MG63 (cell line): ENCODE results near the gene GRIK1. TPM values are rescaled to one million over a fixed set of nuclear protein-coding genes. Genes with fewer than 3 reads are reported as not detected.

Experiments
- DNase-seq: peaks from one replicate; pipeline ENCODE4 v3.0.0-alpha.2; 2020
- H3K27me3 ChIP-seq: fragments of 250-450 bp; sonication (Bioruptor Pico); 2 replicates; pipeline ENCODE4 v1.5.1; 2020; ENCODE audit warnings: mild to moderate bottlenecking, moderate library complexity
- H3K36me3 ChIP-seq: fragments of 250-450 bp; sonication (Bioruptor Pico); 2 replicates; pipeline ENCODE4 v1.5.1; 2020; ENCODE audit warnings: mild to moderate bottlenecking, moderate library complexity
- H3K4me3 ChIP-seq: fragments of 250-450 bp; sonication (Bioruptor Pico); 2 replicates; pipeline ENCODE4 v1.5.1; 2020; ENCODE audit warnings: mild to moderate bottlenecking, moderate library complexity
- H3K9me3 ChIP-seq: fragments of 250-450 bp; sonication (Bioruptor Pico); 2 replicates; pipeline ENCODE4 v1.5.1; 2020; ENCODE audit warnings: mild to moderate bottlenecking, moderate library complexity
- total RNA-seq: library from RNA; depleted of rRNA; stranded (reverse); fragments of >200 nt; shearing (Covaris generic); gene quantifications from 2 replicates; pipeline ENCODE4 v1.2.3, GENCODE V29; 2014; ENCODE audit warnings: low replicate concordance

Gene GRIK1
- total RNA-seq, 1 experiment from 2014 or later: not detected

GRCh38 chr21:29870814-29871213 is 69.0 kb downstream of the GRIK1 start:
- Histone ChIP-seq H3K4me3 (no peak overlapping the region), H3K9me3 (no peaks in the 10 kb centered on the region), H3K27me3 (no peaks in the 10 kb centered on the region), H3K36me3 (no peaks in the 10 kb centered on the region)
- no peak for DNase-seq

GRCh38 chr21:29867796-29868195 is 72.0 kb downstream of the GRIK1 start:
- H3K27me3 ChIP-seq: no peaks in the 10 kb centered on the region
- no peak overlapping the region for H3K4me3 ChIP-seq
- no peaks in the 10 kb centered on the region for H3K9me3 ChIP-seq
- no peak for DNase-seq
- no peaks in the 10 kb centered on the region for H3K36me3 ChIP-seq

GRCh38 chr21:29860346-29860745 is 79.5 kb downstream of the GRIK1 start:
- Histone ChIP-seq H3K9me3 (no peaks in the 10 kb centered on the region), H3K36me3 (no peaks in the 10 kb centered on the region), H3K4me3 (no peak overlapping the region), H3K27me3 (no peaks in the 10 kb centered on the region)
- DNase-seq: no peak

- no peak overlapping the region for H3K4me3 ChIP-seq
Measured at GRCh38 chr21:29857150-29857549, 82.6 kb downstream of the GRIK1 start.

GRCh38 chr21:29854795-29855194 is 85.0 kb downstream of the GRIK1 start:
- no peak for DNase-seq
- no peaks in the 10 kb centered on the region for H3K36me3 ChIP-seq
- no peaks in the 10 kb centered on the region for H3K9me3 ChIP-seq
- no peaks in the 10 kb centered on the region for H3K27me3 ChIP-seq
- no peak overlapping the region for H3K4me3 ChIP-seq

More at GRCh38 chr21:29857150-29857549, 82.6 kb downstream of the GRIK1 start:
- Histone ChIP-seq H3K9me3 (no peaks in the 10 kb centered on the region), H3K27me3 (no peaks in the 10 kb centered on the region), H3K36me3 (no peaks in the 10 kb centered on the region)
- DNase-seq: no peak

GRCh38 chr21:29851611-29852010 is 88.2 kb downstream of the GRIK1 start:
- DNase-seq: no peak
- Histone ChIP-seq H3K4me3 (no peak overlapping the region), H3K36me3 (no peaks in the 10 kb centered on the region), H3K9me3 (no peaks in the 10 kb centered on the region), H3K27me3 (no peaks in the 10 kb centered on the region)

- no peaks in the 10 kb centered on the region for H3K36me3 ChIP-seq
- H3K4me3 ChIP-seq: no peak overlapping the region
- DNase-seq: peak; percentile 25
- no peaks in the 10 kb centered on the region for H3K27me3 ChIP-seq
- H3K9me3 ChIP-seq: no peaks in the 10 kb centered on the region
Measured at GRCh38 chr21:29849735-29850176, 90.0 kb downstream of the GRIK1 start.

GRCh38 chr21:29843804-29844203 is 96.0 kb downstream of the GRIK1 start:
- no peak for DNase-seq
- H3K27me3 ChIP-seq: peaks cover 3% of the 10 kb centered on the region

GRCh38 chr21:29834617-29835016 is 105.2 kb downstream of the GRIK1 start:
- DNase-seq: no peak
- Histone ChIP-seq H3K27me3 (no peaks in the 10 kb centered on the region), H3K4me3 (no peak overlapping the region), H3K36me3 (no peaks in the 10 kb centered on the region), H3K9me3 (no peaks in the 10 kb centered on the region)

More at GRCh38 chr21:29843804-29844203, 96.0 kb downstream of the GRIK1 start:
- H3K36me3 ChIP-seq: no peaks in the 10 kb centered on the region
- no peaks in the 10 kb centered on the region for H3K9me3 ChIP-seq
- no peak overlapping the region for H3K4me3 ChIP-seq

- Histone ChIP-seq H3K4me3 (no peak overlapping the region), H3K36me3 (no peaks in the 10 kb centered on the region), H3K27me3 (no peaks in the 10 kb centered on the region), H3K9me3 (no peaks in the 10 kb centered on the region)
- DNase-seq: no peak
Measured at GRCh38 chr21:29832217-29832616, 107.6 kb downstream of the GRIK1 start.

- Histone ChIP-seq H3K27me3 (no peaks in the 10 kb centered on the region), H3K9me3 (no peaks in the 10 kb centered on the region), H3K36me3 (no peaks in the 10 kb centered on the region), H3K4me3 (no peak overlapping the region)
- no peak for DNase-seq
Measured at GRCh38 chr21:29829564-29830275, 110.1 kb downstream of the GRIK1 start.

- H3K9me3 ChIP-seq: no peaks in the 10 kb centered on the region
- H3K27me3 ChIP-seq: no peaks in the 10 kb centered on the region
- no peaks in the 10 kb centered on the region for H3K36me3 ChIP-seq
- no peak overlapping the region for H3K4me3 ChIP-seq
- DNase-seq: no peak
Measured at GRCh38 chr21:29827647-29828046, 112.1 kb downstream of the GRIK1 start.

GRCh38 chr21:29827236-29827635 is 112.6 kb downstream of the GRIK1 start:
- H3K27me3 ChIP-seq: no peaks in the 10 kb centered on the region
- H3K36me3 ChIP-seq: no peaks in the 10 kb centered on the region
- H3K4me3 ChIP-seq: no peak overlapping the region
- H3K9me3 ChIP-seq: no peaks in the 10 kb centered on the region
- no peak for DNase-seq

GRCh38 chr21:29826386-29826785 is 113.4 kb downstream of the GRIK1 start:
- no peak overlapping the region for H3K4me3 ChIP-seq
- no peak for DNase-seq
- H3K27me3 ChIP-seq: no peaks in the 10 kb centered on the region
- no peaks in the 10 kb centered on the region for H3K36me3 ChIP-seq
- no peaks in the 10 kb centered on the region for H3K9me3 ChIP-seq

GRCh38 chr21:29825936-29826335 is 113.9 kb downstream of the GRIK1 start:
- DNase-seq: no peak
- H3K36me3 ChIP-seq: no peaks in the 10 kb centered on the region
- no peaks in the 10 kb centered on the region for H3K9me3 ChIP-seq
- H3K4me3 ChIP-seq: no peak overlapping the region
- H3K27me3 ChIP-seq: no peaks in the 10 kb centered on the region

- Histone ChIP-seq H3K4me3 (no peak overlapping the region), H3K27me3 (no peaks in the 10 kb centered on the region), H3K9me3 (no peaks in the 10 kb centered on the region), H3K36me3 (no peaks in the 10 kb centered on the region)
- no peak for DNase-seq
Measured at GRCh38 chr21:29825345-29825744, 114.5 kb downstream of the GRIK1 start.

GRCh38 chr21:29822064-29822463 is 117.7 kb downstream of the GRIK1 start:
- no peak overlapping the region for H3K4me3 ChIP-seq
- no peaks in the 10 kb centered on the region for H3K9me3 ChIP-seq
- no peaks in the 10 kb centered on the region for H3K36me3 ChIP-seq
- DNase-seq: no peak
- no peaks in the 10 kb centered on the region for H3K27me3 ChIP-seq

GRCh38 chr21:29821230-29821629 is 118.6 kb downstream of the GRIK1 start:
- no peaks in the 10 kb centered on the region for H3K9me3 ChIP-seq
- no peak for DNase-seq
- H3K36me3 ChIP-seq: no peaks in the 10 kb centered on the region
- no peaks in the 10 kb centered on the region for H3K27me3 ChIP-seq
- no peak overlapping the region for H3K4me3 ChIP-seq
